ENCODE results near the gene TSTD1. TPM values are rescaled to one million over a fixed set of nuclear protein-coding genes. Genes with fewer than 3 reads are reported as not detected.

The TSTD1 gene
- total RNA-seq, 6 donors from 2014 or later: 56.2 to 170 (median 113) TPM

DNA sequence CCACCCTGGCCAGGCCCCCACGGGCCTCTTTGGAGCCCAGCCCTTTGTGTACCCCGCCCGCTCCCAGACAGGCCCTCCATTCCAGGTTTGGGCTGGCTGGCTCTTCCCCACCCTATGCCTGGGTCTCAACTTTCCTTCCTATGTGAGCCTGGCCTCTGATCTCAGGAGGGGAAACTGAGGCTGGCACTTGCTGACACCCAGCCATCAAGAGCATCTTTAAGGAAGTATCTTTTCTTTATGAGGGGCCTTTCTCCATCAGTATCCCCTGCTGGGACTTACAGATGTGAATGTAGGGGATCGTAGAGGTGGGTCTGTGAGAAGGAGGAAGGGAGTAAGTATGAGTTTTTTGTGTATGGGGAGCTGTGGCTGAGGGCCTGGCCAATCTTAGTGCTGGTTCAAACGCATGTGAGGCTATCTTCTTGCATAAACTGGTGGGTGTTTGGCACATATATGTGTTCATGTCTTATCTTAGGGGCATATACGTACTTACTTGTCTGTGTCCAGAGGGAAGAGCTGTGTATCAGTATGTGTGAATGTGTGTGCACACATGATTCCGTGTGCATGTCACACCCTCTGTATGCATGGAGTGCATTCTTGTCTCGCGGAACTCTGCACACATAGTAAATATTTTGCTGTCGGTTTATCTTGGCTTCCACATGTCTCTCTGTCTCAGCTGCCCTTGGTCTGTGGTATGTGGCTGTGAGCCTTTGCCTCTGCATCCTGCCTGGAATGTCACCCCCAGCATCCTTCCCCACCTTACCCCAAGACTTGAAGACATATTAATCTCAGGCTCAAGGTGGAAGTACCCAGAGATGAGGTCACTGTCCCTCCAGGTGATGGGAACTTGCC, 45.2 kb upstream of the TSTD1 start:
- TF ChIP-seq, protein P1, sequence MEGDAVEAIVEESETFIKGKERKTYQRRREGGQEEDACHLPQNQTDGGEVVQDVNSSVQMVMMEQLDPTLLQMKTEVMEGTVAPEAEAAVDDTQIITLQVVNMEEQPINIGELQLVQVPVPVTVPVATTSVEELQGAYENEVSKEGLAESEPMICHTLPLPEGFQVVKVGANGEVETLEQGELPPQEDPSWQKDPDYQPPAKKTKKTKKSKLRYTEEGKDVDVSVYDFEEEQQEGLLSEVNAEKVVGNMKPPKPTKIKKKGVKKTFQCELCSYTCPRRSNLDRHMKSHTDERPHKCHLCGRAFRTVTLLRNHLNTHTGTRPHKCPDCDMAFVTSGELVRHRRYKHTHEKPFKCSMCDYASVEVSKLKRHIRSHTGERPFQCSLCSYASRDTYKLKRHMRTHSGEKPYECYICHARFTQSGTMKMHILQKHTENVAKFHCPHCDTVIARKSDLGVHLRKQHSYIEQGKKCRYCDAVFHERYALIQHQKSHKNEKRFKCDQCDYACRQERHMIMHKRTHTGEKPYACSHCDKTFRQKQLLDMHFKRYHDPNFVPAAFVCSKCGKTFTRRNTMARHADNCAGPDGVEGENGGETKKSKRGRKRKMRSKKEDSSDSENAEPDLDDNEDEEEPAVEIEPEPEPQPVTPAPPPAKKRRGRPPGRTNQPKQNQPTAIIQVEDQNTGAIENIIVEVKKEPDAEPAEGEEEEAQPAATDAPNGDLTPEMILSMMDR (IDR thresholded peaks at IDR 0.05): no peak
- peak in 1 of 4 donors; percentile 6 for TF ChIP-seq POLR2A (IDR thresholded peaks at IDR 0.05)
- no peak for TF ChIP-seq EP300 (IDR thresholded peaks at IDR 0.05)
- TF ChIP-seq POLR2AphosphoS5 (IDR thresholded peaks at IDR 0.05): no peak
- H3K4me1 ChIP-seq: peaks cover 15 to 60% (median 45%) of the 10 kb centered on the region in 4 donors
- H3K27ac ChIP-seq: peak overlapping the region; percentile 54 to 79 (median 76)
- WGBS, 2 donors: 51 to 68% methylated on average over 7 to 10 of the region's 10 CpGs
- no peaks in the 10 kb centered on the region for H3K36me3 ChIP-seq
- H3K9me3 ChIP-seq: no peaks in the 10 kb centered on the region
- no peak for DNase-seq
- no peaks in the 10 kb centered on the region for H3K27me3 ChIP-seq
- no peak for ATAC-seq (ENCODE audit: low FRiP score in 2 of 2)
- H3K4me3 ChIP-seq: no peak overlapping the region

DNA sequence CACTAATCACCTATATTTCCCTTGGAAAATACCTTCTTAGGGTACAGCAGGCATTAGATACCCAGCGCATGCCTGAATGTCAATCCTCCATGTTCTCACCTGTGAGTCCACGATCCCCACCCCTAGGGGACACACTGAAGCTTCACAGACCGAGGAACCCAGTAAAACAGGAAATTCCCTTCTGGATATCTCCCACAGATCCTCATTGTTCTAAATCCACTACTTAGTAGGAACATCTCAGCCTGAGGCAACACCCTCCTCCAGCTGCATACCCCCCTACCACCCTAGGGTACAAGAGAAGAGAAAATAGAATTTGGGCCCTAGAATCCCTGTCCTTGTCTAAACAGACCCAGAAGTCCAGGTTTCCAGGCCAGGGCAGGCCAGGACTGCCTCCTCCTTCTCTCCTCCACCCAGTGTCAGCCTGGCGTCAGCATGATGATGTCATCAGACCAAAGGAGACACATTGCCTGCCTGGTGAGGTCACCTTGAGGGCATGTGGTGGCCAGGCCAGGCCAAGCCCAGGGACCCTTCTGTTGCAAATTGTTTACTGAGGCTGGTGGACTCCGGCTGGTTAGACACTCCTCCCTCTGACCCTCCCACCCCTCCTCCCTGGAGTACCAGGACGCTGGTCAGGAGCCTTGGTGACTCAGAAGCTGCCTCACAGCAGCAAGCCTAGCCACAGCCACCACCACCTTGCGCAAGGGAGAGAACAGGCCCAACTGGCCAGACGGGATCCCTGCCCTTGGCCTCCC, 44.4 kb upstream of the TSTD1 start:
- no peaks in the 10 kb centered on the region for H3K27me3 ChIP-seq
- no peaks in the 10 kb centered on the region for H3K36me3 ChIP-seq
- DNase-seq (peak; percentile 88 to 98), ATAC-seq (ENCODE audit: low FRiP score in 2 of 2) (peak; percentile 94 to 96)
- H3K4me3 ChIP-seq: no peak overlapping the region
- H3K27ac ChIP-seq: peak overlapping the region; percentile 72 to 79 (median 76)
- no peaks in the 10 kb centered on the region for H3K9me3 ChIP-seq
- WGBS, 2 donors: 30 to 45% methylated on average over 6 to 8 of the region's 8 CpGs
- H3K4me1 ChIP-seq: peaks cover 15 to 58% (median 45%) of the 10 kb centered on the region in 4 donors
- TF ChIP-seq POLR2A (IDR thresholded peaks at IDR 0.05) (peak in 1 of 4 donors; percentile 58), POLR2AphosphoS5 (IDR thresholded peaks at IDR 0.05) (peak; percentile 83 to 86), EP300 (IDR thresholded peaks at IDR 0.05) (peak in 3 of 4 donors; percentile 14 to 92 (median 48))
- TF ChIP-seq, protein P1 (IDR thresholded peaks at IDR 0.05): peak in 1 of 6 experiments; percentile 12

DNA sequence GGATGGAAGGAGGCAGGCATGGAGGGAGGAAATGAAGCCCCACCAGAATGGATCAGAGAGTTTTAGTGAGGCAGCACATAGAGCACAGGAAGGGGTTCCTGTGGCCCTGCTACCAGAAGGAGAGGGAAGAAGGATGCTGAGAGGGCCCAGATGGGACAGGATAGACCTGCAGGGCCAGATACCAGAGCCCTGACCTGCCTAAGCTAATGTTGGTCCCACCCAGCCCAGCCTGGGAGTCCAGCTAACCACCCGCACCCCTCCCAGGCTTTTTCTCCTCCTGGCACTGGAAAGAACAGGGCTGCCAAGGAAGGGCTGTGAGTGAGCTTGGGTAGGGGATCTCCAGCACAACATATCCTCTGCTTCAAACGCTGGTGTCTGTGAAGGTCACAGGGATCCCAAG, 43.7 kb upstream of the TSTD1 start:
- DNase-seq (no peak), ATAC-seq (ENCODE audit: low FRiP score in 2 of 2) (no peak)
- TF ChIP-seq POLR2AphosphoS5 (IDR thresholded peaks at IDR 0.05) (no peak), POLR2A (IDR thresholded peaks at IDR 0.05) (no peak), EP300 (IDR thresholded peaks at IDR 0.05) (no peak)
- TF ChIP-seq, protein P1 (IDR thresholded peaks at IDR 0.05): no peak
- Histone ChIP-seq H3K27me3 (no peaks in the 10 kb centered on the region), H3K4me1 (peaks cover 15 to 55% (median 45%) of the 10 kb centered on the region in 4 donors), H3K27ac (peak overlapping the region; percentile 72 to 79 (median 75)), H3K4me3 (no peak overlapping the region), H3K36me3 (no peaks in the 10 kb centered on the region), H3K9me3 (no peaks in the 10 kb centered on the region)
- WGBS, 2 donors: 67 to 84% methylated on average over 1 to 2 of the region's 2 CpGs

DNA sequence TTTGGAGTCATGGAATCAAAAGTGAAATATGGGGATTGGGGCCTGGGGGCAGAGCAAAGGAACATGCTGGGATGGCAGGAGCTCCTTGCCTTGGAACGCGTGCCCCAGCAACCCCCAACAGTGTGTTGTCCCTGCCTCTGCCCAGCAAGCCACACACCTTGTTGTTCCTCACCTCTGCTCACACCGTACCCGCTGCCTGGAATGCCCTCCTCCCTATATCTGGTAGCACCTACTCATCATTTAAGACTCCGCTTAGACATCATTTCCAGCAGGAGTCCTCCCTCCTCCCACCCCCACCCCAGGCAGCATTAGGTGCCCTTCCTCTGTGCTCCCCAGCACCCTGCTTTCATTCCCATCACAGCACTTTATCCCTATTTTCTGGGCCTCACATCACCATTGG, 42.8 kb upstream of the TSTD1 start:
- peak overlapping the region in 2 of 4 donors; percentile 2 to 11 for H3K27ac ChIP-seq
- TF ChIP-seq, protein P1 (IDR thresholded peaks at IDR 0.05): no peak
- no peak for TF ChIP-seq POLR2A (IDR thresholded peaks at IDR 0.05)
- TF ChIP-seq POLR2AphosphoS5 (IDR thresholded peaks at IDR 0.05): no peak
- TF ChIP-seq EP300 (IDR thresholded peaks at IDR 0.05): no peak
- H3K4me1 ChIP-seq: peaks cover 15 to 47% (median 38%) of the 10 kb centered on the region in 4 donors
- H3K4me3 ChIP-seq: no peak overlapping the region
- ATAC-seq (ENCODE audit: low FRiP score in 2 of 2) (no peak), DNase-seq (no peak)
- H3K27me3 ChIP-seq: no peaks in the 10 kb centered on the region
- no peaks in the 10 kb centered on the region for H3K9me3 ChIP-seq
- 79 to 98% methylated on average over 5 of the region's 5 CpGs for WGBS, 2 donors
- no peaks in the 10 kb centered on the region for H3K36me3 ChIP-seq
